ENCODE data around the gene NT5C1A.

- TF ChIP-seq EZH2 (IDR thresholded peaks at IDR 0.05; ENCODE audit: insufficient read depth, poor library complexity, severe bottlenecking) (no peak), EZH2phosphoT487 (IDR thresholded peaks at IDR 0.05; ENCODE audit: insufficient read depth, low read depth) (no peak)
Observed at GRCh38 chr1:39663559-39663958, 8.3 kb downstream of the NT5C1A start.

Measured in GM23248 (cell line).